Bronchial epithelial cell (primary cell): ENCODE results near the gene MAP7D3. TPM values are rescaled to one million over a fixed set of nuclear protein-coding genes. Genes with fewer than 3 reads are reported as not detected.

Experiments
- DNase-seq: peaks from one replicate; pipeline ENCODE4 v3.0.0-alpha.2; 2010; ENCODE audit warnings: low read depth
- FAIRE-seq: peaks from 2 replicates; lab custom pipeline; 2011; peaks lifted over from hg19 to GRCh38; lab: Jason Lieb, UNC
- H3K27me3 ChIP-seq: 2 replicates; pipeline ENCODE4 v1.5.1; 2011; ENCODE audit warnings: low read length; ENCODE audit not compliant: control insufficient read depth, insufficient read depth
- H3K36me3 ChIP-seq: 2 replicates; pipeline ENCODE4 v1.5.1; 2011; ENCODE audit warnings: low read length; ENCODE audit not compliant: control insufficient read depth, insufficient read depth
- H3K4me3 ChIP-seq: 2 replicates; pipeline ENCODE4 v1.5.1; 2011; ENCODE audit warnings: mild to moderate bottlenecking, low read depth, low read length, control low read depth
- total RNA-seq: library from RNA; depleted of rRNA; stranded (reverse); fragments of >200 nt; gene quantifications from 2 replicates; pipeline ENCODE4 v1.2.1, GENCODE V29; 2014
- TF ChIP-seq, protein P1 (sequence below): IDR thresholded peaks from 2 replicates; pipeline ENCODE4 v1.5.1; 2011; ENCODE audit warnings: mild to moderate bottlenecking, moderate library complexity, low read length, control low read depth, inconsistent platforms; ENCODE audit not compliant: insufficient read depth, severe bottlenecking

MAP7D3 gene
- total RNA-seq, 1 donor from 2014 or later: 3.2 TPM

GRCh38 chrX:136209751-136210150 is 41.4 kb downstream of the MAP7D3 start:
- no peak for FAIRE-seq
- Histone ChIP-seq H3K27me3 (no peaks in the 10 kb centered on the region), H3K36me3 (peaks cover 3% of the 10 kb centered on the region), H3K4me3 (no peak overlapping the region)
- no peak for DNase-seq
- TF ChIP-seq, protein P1, sequence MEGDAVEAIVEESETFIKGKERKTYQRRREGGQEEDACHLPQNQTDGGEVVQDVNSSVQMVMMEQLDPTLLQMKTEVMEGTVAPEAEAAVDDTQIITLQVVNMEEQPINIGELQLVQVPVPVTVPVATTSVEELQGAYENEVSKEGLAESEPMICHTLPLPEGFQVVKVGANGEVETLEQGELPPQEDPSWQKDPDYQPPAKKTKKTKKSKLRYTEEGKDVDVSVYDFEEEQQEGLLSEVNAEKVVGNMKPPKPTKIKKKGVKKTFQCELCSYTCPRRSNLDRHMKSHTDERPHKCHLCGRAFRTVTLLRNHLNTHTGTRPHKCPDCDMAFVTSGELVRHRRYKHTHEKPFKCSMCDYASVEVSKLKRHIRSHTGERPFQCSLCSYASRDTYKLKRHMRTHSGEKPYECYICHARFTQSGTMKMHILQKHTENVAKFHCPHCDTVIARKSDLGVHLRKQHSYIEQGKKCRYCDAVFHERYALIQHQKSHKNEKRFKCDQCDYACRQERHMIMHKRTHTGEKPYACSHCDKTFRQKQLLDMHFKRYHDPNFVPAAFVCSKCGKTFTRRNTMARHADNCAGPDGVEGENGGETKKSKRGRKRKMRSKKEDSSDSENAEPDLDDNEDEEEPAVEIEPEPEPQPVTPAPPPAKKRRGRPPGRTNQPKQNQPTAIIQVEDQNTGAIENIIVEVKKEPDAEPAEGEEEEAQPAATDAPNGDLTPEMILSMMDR: no peak

- Histone ChIP-seq H3K4me3 (no peak overlapping the region), H3K36me3 (peaks cover 3% of the 10 kb centered on the region), H3K27me3 (no peaks in the 10 kb centered on the region)
- TF ChIP-seq, protein P1: peak; percentile 46
- FAIRE-seq (no peak), DNase-seq (no peak)
These were observed 42.0 kb downstream of the MAP7D3 start for GRCh38 chrX:136209016-136209738.

DNA sequence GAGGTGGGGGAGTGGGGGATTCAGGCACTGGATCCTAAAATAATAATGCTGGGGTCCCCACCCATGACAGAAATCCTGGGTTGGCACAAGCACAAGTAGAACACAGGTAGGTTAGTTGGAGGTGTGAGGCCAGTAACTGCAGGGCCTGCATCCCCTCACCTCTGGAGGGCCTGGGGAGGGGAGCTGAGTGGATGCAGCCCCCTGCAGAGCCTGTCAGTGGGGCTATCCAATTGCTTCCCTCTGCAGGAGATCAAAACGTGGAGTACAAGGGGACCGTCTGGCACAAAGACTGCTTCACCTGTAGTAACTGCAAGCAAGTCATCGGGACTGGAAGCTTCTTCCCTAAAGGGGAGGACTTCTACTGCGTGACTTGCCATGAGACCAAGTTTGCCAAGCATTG is 43.7 kb downstream of the MAP7D3 start:
- Histone ChIP-seq H3K27me3 (no peaks in the 10 kb centered on the region), H3K4me3 (no peak overlapping the region)

GRCh38 chrX:136206916-136207315 is 44.3 kb downstream of the MAP7D3 start:
- DNase-seq: no peak
- Histone ChIP-seq H3K27me3 (no peaks in the 10 kb centered on the region), H3K4me3 (no peak overlapping the region), H3K36me3 (peaks cover 1% of the 10 kb centered on the region)
- TF ChIP-seq, protein P1: no peak
- no peak for FAIRE-seq

More for the DNA sequence above, 43.7 kb downstream of the MAP7D3 start:
- no peak for FAIRE-seq
- H3K36me3 ChIP-seq: peaks cover 3% of the 10 kb centered on the region
- no peak for DNase-seq
- TF ChIP-seq, protein P1: no peak

DNA sequence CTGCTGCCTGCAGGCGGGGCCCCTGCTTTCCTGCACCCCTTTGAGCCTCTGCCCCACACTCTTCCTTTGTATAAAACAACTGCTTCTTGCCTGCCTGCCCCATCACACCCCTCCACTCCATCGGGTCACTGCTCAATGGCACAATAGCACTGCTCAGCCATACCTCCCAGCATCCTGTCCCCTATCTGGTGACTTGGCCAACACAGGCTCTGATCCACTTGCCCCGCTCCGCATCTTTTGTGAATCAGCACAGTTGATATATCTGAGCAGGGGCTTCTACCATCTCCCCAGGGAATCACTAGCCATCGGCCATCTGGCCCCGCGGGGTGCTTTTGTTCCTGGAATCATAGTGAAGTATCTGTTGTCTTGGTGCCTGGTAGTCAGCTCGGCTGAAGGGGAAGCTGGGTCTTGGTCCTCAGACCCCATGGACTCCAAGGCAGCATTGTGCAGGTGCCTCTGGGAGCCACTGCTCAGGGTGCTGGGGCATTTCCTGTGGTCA is 45.3 kb downstream of the MAP7D3 start:
- Histone ChIP-seq H3K4me3 (no peak overlapping the region), H3K27me3 (no peaks in the 10 kb centered on the region), H3K36me3 (peaks cover 1% of the 10 kb centered on the region)
- no peak for DNase-seq
- FAIRE-seq: no peak
- TF ChIP-seq, protein P1: no peak
